Head of caudate nucleus (tissue), 42 donors: ENCODE measurements around the gene KCNT1.

Experiments
- DNase-seq, 42 donors: peaks; one replicate each; pipeline versions ENCODE4 v3.0.0 to v3.0.0-alpha.2; 2020 to 2021; ENCODE audit warnings: mixed read lengths in 7 of 42
- intact Hi-C: fragments of 100-400 bp; cut with DNase I; formaldehyde crosslinking; loops from one replicate; pipeline ENCODE4 v1.15.0; 2022

Gene KCNT1

DNA sequence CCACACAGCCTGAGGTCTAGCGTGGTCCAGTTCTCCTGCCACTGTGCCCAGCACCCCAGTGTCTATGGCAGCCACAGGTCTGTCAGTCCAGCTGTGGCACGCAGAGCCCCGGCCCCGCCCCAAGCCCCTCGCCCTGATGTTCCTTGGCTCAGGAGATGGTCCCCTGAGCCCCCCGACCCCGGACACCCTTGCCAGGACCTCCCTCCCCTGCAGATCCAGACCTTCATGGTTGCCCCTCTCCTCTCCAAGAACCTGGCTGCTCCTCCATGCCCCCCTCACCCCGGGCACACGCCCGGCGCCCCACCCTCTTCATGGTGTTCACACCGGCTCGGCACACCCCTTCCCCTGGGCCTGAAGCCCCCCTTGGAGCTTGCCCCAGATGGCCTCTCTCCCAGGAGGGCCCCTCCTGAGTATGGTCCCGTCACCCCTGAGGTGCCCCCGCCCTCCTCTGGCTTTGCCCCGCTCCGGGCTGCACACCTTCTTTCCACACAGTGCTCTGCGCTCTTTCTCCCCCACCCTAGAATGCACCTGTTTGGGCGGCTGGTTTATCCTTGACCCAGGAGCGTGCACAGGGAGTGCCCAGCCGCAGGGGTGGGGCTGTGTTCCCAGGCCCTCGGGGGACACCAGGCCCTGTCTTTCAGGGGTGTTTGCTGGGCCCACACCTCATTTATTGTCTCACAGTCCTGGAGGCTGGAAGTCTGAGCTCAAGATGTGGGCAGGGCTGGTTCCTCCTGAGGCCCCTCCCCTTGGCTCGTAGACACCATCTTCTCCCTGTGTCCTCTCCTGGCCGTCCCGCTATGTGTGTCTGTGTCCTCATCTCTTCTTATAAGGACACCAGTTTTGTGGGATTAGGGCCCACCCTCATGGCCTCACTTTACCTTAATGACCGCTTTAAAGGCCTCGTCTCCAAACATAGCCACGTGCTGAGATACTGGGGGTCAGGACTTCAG, 37.6 kb downstream of the KCNT1 start:
- DNase-seq: no peak
- intact Hi-C loops: no loop called here

GRCh38 chr9:135741276-135742219, 39.6 kb downstream of the KCNT1 start:
- intact Hi-C loops: no loop called here
- no peak for DNase-seq

GRCh38 chr9:135743021-135743420, 41.0 kb downstream of the KCNT1 start:
- intact Hi-C loops: no loop called here
- DNase-seq: peak in 2 of 42 donors; percentile 10 to 22

- intact Hi-C loops: no loop called here
- DNase-seq: no peak
These were observed 41.8 kb downstream of the KCNT1 start for GRCh38 chr9:135743546-135744332.

DNA sequence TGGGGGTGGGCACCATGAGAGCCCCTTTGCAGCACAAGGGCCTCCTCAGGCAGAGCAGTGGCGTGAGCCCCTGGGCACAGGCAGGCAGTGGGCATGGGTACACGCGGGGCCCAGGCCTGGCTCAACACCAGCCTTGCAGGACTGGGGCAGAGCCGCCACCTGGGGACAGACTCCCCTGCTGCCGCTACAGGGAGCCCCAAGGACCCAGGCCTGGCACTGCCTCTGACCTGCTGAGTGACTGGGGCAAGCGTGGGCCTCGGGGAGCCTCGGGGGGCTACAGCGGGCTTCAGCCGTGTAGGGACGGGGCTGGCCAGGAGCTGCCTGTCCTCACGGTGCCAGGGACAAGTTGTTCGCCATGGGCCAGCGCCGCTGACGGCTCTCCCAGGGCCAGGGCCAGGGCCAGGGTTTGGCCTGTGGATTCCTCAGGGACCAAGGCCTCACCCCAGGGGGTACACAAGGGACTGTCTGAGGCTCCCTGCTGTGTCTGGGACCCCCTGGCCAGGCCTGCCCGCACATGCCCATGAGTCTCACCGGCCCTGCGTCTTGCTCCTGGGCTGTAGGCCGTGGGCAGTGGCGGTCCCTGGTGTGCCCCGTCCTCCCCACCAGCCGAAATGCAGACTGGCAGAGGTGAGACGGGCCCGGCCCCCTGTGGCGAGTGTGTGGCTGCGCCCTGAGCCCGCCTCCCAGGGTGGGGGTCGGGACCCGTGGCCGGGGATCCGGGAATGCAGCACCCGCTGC, 42.5 kb downstream of the KCNT1 start:
- intact Hi-C loops: no loop called here
- DNase-seq: no peak

GRCh38 chr9:135745189-135745588, 43.2 kb downstream of the KCNT1 start:
- intact Hi-C loops: no loop called here
- DNase-seq: no peak

- intact Hi-C loops: no loop called here
- DNase-seq: peak in 15 of 42 donors; percentile 8 to 58 (median 36)
These were observed 43.8 kb downstream of the KCNT1 start for GRCh38 chr9:135745686-135746324.

GRCh38 chr9:135746565-135746964, 44.6 kb downstream of the KCNT1 start:
- DNase-seq: no peak
- intact Hi-C loops: no loop called here

DNA sequence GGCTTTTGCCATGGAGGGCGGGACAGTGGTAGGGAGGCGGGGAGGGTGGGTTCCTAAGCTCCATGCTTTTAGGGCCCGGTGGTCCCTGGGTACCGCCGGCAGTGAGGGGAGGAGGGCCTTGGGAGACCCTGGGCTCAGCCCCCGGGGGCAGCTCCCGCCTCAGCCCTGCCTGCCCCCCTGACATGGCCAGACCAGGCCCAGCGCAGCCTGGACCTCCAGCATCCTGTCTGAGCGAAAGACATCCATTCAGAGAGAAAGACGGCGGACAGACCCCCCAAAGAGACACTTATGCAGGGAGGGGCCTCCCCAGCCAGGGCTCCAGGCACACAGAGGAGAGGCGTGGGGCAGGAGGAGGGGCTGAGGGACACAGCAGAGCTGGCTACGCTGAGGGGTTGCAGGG, 45.3 kb downstream of the KCNT1 start:
- DNase-seq: no peak
- intact Hi-C loops: no loop called here

GRCh38 chr9:135748676-135749075, 46.7 kb downstream of the KCNT1 start:
- intact Hi-C loops: no loop called here
- no peak for DNase-seq

DNA sequence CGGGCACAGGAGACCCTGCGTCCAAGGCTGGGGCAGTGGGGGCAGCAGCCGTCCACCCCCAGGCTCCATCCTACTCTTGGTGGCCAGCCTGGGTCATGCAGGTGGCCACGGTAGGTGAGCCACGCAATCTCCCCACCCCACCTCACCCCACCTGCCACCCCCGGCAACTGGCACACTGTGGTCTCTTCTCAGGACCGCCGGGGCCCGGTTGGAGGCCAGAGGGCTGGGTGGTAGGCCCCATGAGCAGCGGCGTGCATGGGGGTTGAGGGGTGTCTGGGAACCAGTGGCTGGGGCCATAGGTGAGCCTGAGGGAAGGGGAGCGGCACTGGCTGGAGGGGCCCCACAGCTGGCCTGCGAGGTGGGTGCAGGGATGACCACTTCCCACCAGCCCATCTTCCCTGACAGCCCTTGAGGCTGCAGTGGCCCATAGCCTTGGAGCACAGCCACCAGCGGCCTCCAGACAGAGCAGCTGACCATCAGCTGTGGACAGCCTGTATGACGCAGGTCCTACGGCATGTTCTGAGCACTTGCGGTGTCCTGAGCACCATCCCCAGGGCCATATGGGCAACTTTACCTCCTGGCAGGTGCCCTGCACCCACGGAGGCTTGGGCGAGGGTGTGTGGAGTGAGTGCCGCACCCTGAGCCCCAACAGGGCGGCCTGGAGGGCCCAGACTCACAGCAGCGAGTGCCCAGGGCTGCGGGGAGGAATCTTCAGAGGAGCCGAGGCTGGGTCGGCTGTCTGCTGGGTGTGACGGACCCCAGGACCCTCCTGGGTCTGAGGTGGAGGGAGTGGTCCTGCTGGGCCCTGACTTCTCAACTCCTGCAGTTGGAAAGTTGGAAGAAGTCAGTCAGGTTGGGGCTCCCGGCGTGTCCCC, 47.4 kb downstream of the KCNT1 start:
- intact Hi-C loops: no loop called here
- no peak for DNase-seq

DNA sequence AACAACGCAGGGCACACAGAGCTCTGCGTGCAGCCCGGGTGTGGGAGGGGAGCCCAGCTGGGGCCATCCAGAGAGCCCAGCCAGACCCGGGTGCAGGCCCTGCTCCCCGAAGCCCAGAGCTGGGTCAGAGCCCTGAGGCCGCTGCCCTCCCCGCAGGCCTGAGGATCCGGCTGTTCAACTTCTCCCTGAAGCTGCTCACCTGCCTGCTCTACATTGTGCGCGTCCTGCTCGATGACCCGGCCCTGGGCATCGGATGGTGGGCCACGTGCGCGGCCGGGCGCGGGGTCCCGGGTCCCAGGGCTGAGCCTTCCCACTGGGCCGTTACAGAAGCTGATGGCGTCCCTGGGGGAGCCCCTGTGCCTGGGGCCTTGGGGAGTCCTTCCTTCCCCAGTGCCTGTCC, 48.8 kb downstream of the KCNT1 start:
- intact Hi-C loops: no loop called here
- DNase-seq: no peak

DNA sequence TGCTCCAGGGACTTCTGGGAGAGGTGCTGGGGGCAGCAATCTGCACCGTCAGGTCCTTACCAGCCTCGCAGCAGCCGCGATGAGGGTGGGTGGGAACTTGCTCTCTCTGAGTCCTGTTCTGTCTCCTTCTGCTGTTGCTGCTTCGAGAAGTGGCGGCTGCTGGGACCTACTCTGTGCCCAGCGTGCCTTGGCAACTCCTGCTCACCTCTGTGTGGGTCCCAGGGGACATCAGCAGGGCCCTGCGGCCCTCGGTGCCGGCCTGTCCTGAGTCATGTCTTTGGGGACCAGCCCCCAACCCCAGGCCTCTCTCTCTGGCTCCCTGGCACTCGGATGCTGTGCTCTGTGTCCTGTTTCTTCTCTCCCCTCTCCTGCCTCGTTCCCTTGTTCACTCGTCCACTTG, 49.5 kb downstream of the KCNT1 start:
- no peak for DNase-seq
- intact Hi-C loops: no loop called here

DNA sequence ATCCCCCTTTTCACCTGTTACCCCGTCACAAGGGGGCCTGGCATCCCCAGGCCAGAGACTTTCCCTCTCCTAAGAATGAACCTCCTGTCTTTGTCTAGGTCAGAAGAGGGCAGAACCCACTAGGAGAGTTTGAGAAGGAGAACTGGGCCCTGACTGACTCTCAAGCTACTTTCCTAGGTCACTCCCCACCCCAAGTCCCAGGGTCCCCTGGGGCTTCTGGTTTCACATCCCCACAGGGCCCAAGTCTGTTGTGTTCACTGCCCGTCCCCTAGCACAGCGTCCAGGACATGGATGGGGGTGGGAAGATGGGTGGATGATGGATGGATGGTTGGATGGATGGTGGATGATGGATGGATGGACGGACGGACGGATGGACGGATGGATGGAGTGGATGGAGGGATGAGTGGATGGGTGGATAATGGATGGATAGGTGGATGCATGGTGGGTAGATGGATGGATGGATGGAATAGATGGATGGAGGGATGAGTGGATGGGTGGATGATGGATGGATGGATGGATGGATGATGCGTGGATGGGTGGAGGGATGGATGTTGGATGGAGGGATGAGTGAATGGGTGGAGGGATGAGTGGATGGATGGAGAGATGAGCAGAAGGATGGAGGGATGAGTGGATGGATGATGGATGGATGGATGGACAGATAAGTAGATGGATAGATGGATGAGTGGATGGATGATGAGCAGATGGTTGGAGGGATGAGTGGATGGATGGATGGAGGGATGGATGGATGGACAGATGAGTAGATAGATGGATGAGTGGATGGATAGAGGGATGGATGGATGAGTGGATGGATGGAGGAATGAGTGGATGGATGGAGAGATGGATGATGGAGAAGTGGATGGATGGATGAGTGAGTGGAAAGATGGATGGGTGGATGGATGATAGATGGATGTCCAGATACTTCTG, 50.6 kb downstream of the KCNT1 start:
- intact Hi-C loops: no loop called here
- no peak for DNase-seq

DNA sequence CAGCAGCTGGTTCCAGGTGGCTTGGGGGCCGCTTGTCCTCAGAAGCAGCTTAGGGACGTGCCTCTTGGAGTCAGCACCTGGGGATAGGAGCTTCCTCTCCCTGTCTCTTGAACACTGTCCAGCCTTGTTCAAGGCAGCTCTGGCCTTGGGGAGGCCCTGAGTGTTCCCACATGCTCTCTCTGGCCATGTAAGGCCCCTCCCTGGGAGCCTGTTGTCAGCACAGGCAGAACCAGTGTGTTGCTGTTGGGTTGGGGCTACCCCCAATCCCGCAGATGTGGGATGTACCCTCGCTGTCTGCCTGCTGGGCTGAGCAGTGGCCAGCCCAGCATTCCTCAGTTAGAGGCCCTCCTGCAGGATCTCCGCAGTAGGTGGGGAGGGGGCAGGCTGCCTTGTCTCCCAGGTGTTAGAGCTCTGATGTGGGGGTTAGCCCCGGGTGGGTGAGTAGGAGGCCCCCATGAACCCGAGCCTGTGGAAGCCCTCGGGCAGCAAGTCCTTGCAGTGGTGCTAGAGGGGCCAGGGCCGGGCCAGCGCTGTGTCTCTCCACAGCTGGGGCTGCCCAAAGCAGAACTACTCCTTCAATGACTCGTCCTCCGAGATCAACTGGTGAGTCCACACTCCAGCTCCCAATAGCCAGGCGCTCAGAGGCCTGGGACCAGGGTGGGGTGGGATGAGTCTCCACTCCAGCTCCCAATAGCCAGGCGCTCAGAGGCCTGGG, 51.6 kb downstream of the KCNT1 start:
- intact Hi-C loops: no loop called here
- DNase-seq: no peak
